Neural cell (in vitro differentiated cells): ENCODE data around the gene CHTF18. TPM values are rescaled to one million over a fixed set of nuclear protein-coding genes. Genes with fewer than 3 reads are reported as not detected.

ENCODE experiments used
- H2AFZ ChIP-seq: fragments of 200-600, 300-800 bp; sonication (generic), shearing (Covaris generic); 2 replicates; pipeline ENCODE4 v1.6.0; 2014; ENCODE audit warnings: low read depth, mild to moderate bottlenecking, antibody characterized with exemption, low read length, moderate library complexity
- H3F3A ChIP-seq: fragments of 200-600 bp; shearing (Covaris generic); 2 replicates; pipeline ENCODE4 v1.6.1; 2016; ENCODE audit warnings: mild to moderate bottlenecking, moderate library complexity, mixed read lengths, antibody characterized with exemption, low read length; ENCODE audit not compliant: insufficient read depth, poor library complexity, severe bottlenecking
- H3K27ac ChIP-seq: fragments of 200-600, 300-800 bp; sonication (generic), shearing (Covaris generic); 2 replicates; pipeline ENCODE4 v1.5.1; 2014; ENCODE audit warnings: mild to moderate bottlenecking, low read length, moderate library complexity
- H3K27me3 ChIP-seq: fragments of 300-800, 200-600 bp; sonication (generic), shearing (Covaris generic); 2 replicates; pipeline ENCODE4 v1.6.0; 2014; ENCODE audit warnings: mild to moderate bottlenecking, low read depth, low read length, moderate library complexity; ENCODE audit not compliant: insufficient read depth
- H3K36me3 ChIP-seq: fragments of 300-800, 200-600 bp; sonication (generic), shearing (Covaris generic); 2 replicates; pipeline ENCODE4 v1.5.1; 2014; ENCODE audit warnings: mild to moderate bottlenecking, antibody characterized with exemption, low read length, moderate library complexity; ENCODE audit not compliant: insufficient read depth
- H3K4me2 ChIP-seq: fragments of 300-800, 200-600 bp; sonication (generic), shearing (Covaris generic); 2 replicates; pipeline ENCODE4 v1.6.0; 2014; ENCODE audit warnings: mild to moderate bottlenecking, low read length
- H3K4me3 ChIP-seq: fragments of 300-800, 200-600 bp; sonication (generic), shearing (Covaris generic); 2 replicates; pipeline ENCODE4 v1.5.1; 2014; ENCODE audit warnings: mild to moderate bottlenecking, low read length, moderate library complexity
- H3K79me2 ChIP-seq: fragments of 200-600 bp; shearing (Covaris generic); replicated peaks from 2 replicates; pipeline ENCODE4 v1.6.0; 2014; ENCODE audit warnings: mild to moderate bottlenecking, low read length, moderate library complexity; ENCODE audit not compliant: insufficient read depth
- H3K9ac ChIP-seq: fragments of 300-800, 200-600 bp; sonication (generic), shearing (Covaris generic); 2 replicates; pipeline ENCODE4 v1.6.1; 2016; ENCODE audit warnings: mild to moderate bottlenecking, low read length, mixed read lengths
- H3K9me2 ChIP-seq: fragments of 200-600 bp; shearing (Covaris generic); 2 replicates; pipeline ENCODE4 v1.6.1; 2016; ENCODE audit warnings: mild to moderate bottlenecking, low read length, mixed read lengths; ENCODE audit not compliant: insufficient read depth
- H3K9me3 ChIP-seq: fragments of 200-600, 300-800 bp; sonication (generic), shearing (Covaris generic); 2 replicates; pipeline ENCODE4 v1.6.1; 2016; ENCODE audit warnings: mild to moderate bottlenecking, mixed run types, low read length, moderate library complexity, mixed read lengths
- H4K20me1 ChIP-seq: fragments of 200-600 bp; shearing (Covaris generic); 2 replicates; pipeline ENCODE4 v1.6.1; 2016; ENCODE audit warnings: mild to moderate bottlenecking, mixed run types; ENCODE audit not compliant: insufficient read depth
- EP300 ChIP-seq: fragments of 450-650 bp; conservative IDR thresholded peaks from 2 replicates; pipeline ENCODE4 v1.6.1; 2014; ENCODE audit warnings: antibody characterized with exemption, mild to moderate bottlenecking, moderate library complexity; ENCODE audit not compliant: poor library complexity, severe bottlenecking
- EZH2 ChIP-seq: fragments of 200-600, 300-800 bp; shearing (Covaris generic), sonication (generic); IDR thresholded peaks from 2 replicates; pipeline ENCODE4 v1.6.1; 2014; ENCODE audit warnings: antibody characterized with exemption, low read length, borderline replicate concordance, mild to moderate bottlenecking; ENCODE audit not compliant: insufficient read depth, poor library complexity, severe bottlenecking
- MXI1 ChIP-seq: fragments of 450-650 bp; conservative IDR thresholded peaks from 2 replicates; pipeline ENCODE4 v1.6.1; 2014; ENCODE audit warnings: antibody characterized with exemption, mild to moderate bottlenecking; ENCODE audit not compliant: poor library complexity, severe bottlenecking
- POLR2AphosphoS5 ChIP-seq: IDR thresholded peaks from 2 replicates; pipeline ENCODE4 v1.6.1; 2012
- RAD21 ChIP-seq: fragments of 450-650 bp; conservative IDR thresholded peaks from 2 replicates; pipeline ENCODE4 v1.6.1; 2014; ENCODE audit warnings: antibody characterized with exemption, mild to moderate bottlenecking, moderate library complexity
- SMC3 ChIP-seq: fragments of 450-650 bp; conservative IDR thresholded peaks from 2 replicates; pipeline ENCODE4 v1.6.1; 2014; ENCODE audit warnings: antibody characterized with exemption, mild to moderate bottlenecking, moderate library complexity; ENCODE audit not compliant: poor library complexity
- TAF1 ChIP-seq: IDR thresholded peaks from 2 replicates; pipeline ENCODE4 v1.6.1; 2012; ENCODE audit warnings: low read depth
- polyA plus RNA-seq: library from polyadenylated mRNA; depleted of rRNA; stranded (reverse); fragments of >200 nt; gene quantifications from 2 replicates; pipeline ENCODE4 v1.2.3, GENCODE V29; 2014
- TF ChIP-seq, protein P1 (sequence below): fragments of 450-650 bp; IDR thresholded peaks from 2 replicates; pipeline ENCODE4 v1.5.1; 2014; ENCODE audit warnings: antibody characterized with exemption, mild to moderate bottlenecking, moderate library complexity; ENCODE audit not compliant: poor library complexity, severe bottlenecking
- TF ChIP-seq, protein P2 (sequence below): IDR thresholded peaks from 2 replicates; pipeline ENCODE4 v1.6.1; 2012; ENCODE audit warnings: borderline replicate concordance

Gene CHTF18
- polyA plus RNA-seq, 1 donor from 2014 or later, result 31.2 TPM

DNA sequence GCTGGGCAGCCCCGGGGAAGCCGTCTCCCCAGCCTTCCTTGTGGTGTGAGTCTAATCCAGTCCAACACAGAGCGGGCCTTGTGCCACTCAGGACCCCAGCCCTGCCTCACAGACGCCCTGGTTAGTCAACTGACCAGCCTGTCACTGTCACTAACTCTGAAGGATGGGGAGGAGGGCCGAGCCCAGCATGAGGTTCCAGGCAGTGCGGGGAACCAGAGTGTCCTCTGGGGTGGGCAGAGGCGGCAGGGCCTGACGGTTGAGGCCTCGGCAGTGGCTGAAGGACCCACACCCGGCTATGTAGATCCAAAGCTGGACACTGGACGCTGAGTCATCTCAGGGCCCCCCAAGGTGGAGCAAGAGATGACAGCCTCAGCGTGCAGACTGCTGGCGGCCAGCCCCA is 8.9 kb upstream of the CHTF18 start:
- Histone ChIP-seq H3K79me2 (no peaks in the 10 kb centered on the region), H3K27me3 (no peaks in the 10 kb centered on the region), H3F3A (no peaks in the 10 kb centered on the region), H2AFZ (no peak overlapping the region), H3K9me3 (no peaks in the 10 kb centered on the region), H4K20me1 (no peaks in the 10 kb centered on the region), H3K9ac (no peak overlapping the region), H3K27ac (no peak overlapping the region), H3K36me3 (no peaks in the 10 kb centered on the region), H3K9me2 (no peaks in the 10 kb centered on the region), H3K4me3 (no peak overlapping the region), H3K4me2 (no peak overlapping the region)
- TF ChIP-seq EZH2, result no peak
- no peak for TF ChIP-seq POLR2AphosphoS5
- no peak for TF ChIP-seq EP300
- no peak for TF ChIP-seq MXI1
- no peak for TF ChIP-seq SMC3
- TF ChIP-seq, protein P1, sequence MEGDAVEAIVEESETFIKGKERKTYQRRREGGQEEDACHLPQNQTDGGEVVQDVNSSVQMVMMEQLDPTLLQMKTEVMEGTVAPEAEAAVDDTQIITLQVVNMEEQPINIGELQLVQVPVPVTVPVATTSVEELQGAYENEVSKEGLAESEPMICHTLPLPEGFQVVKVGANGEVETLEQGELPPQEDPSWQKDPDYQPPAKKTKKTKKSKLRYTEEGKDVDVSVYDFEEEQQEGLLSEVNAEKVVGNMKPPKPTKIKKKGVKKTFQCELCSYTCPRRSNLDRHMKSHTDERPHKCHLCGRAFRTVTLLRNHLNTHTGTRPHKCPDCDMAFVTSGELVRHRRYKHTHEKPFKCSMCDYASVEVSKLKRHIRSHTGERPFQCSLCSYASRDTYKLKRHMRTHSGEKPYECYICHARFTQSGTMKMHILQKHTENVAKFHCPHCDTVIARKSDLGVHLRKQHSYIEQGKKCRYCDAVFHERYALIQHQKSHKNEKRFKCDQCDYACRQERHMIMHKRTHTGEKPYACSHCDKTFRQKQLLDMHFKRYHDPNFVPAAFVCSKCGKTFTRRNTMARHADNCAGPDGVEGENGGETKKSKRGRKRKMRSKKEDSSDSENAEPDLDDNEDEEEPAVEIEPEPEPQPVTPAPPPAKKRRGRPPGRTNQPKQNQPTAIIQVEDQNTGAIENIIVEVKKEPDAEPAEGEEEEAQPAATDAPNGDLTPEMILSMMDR, result no peak
- no peak for TF ChIP-seq TAF1
- TF ChIP-seq, protein P2, sequence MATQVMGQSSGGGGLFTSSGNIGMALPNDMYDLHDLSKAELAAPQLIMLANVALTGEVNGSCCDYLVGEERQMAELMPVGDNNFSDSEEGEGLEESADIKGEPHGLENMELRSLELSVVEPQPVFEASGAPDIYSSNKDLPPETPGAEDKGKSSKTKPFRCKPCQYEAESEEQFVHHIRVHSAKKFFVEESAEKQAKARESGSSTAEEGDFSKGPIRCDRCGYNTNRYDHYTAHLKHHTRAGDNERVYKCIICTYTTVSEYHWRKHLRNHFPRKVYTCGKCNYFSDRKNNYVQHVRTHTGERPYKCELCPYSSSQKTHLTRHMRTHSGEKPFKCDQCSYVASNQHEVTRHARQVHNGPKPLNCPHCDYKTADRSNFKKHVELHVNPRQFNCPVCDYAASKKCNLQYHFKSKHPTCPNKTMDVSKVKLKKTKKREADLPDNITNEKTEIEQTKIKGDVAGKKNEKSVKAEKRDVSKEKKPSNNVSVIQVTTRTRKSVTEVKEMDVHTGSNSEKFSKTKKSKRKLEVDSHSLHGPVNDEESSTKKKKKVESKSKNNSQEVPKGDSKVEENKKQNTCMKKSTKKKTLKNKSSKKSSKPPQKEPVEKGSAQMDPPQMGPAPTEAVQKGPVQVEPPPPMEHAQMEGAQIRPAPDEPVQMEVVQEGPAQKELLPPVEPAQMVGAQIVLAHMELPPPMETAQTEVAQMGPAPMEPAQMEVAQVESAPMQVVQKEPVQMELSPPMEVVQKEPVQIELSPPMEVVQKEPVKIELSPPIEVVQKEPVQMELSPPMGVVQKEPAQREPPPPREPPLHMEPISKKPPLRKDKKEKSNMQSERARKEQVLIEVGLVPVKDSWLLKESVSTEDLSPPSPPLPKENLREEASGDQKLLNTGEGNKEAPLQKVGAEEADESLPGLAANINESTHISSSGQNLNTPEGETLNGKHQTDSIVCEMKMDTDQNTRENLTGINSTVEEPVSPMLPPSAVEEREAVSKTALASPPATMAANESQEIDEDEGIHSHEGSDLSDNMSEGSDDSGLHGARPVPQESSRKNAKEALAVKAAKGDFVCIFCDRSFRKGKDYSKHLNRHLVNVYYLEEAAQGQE, result no peak
- TF ChIP-seq RAD21, result no peak

DNA sequence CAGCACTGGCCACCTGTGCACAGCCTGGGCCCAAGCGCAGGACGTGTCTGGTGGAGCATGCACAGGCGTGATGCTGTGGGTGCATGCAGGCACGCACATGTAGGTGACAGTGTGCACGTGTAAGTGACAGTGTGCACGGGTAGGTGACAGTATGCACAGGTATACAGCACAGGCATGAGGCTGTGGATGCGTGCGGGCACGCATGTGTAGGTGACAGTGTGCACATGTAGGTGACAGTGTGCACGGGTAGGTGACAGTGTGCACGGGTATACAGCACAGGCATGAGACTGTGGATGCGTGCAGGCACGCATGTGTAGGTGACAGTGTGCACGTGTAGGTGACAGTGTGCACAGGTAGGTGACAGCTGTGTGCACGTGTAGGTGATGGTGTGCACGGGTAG is 8.1 kb upstream of the CHTF18 start:
- no peaks in the 10 kb centered on the region for H3K36me3 ChIP-seq
- no peaks in the 10 kb centered on the region for H3F3A ChIP-seq
- H3K27ac ChIP-seq, result no peak overlapping the region
- TF ChIP-seq, protein P2, result no peak
- TF ChIP-seq RAD21 (no peak), EP300 (no peak), EZH2 (no peak), MXI1 (no peak), POLR2AphosphoS5 (no peak), TAF1 (no peak), SMC3 (no peak)
- no peaks in the 10 kb centered on the region for H3K27me3 ChIP-seq
- no peak overlapping the region for H3K4me2 ChIP-seq
- H3K9me2 ChIP-seq, result no peaks in the 10 kb centered on the region
- no peaks in the 10 kb centered on the region for H3K9me3 ChIP-seq
- no peaks in the 10 kb centered on the region for H3K79me2 ChIP-seq
- H2AFZ ChIP-seq, result no peak overlapping the region
- no peak overlapping the region for H3K9ac ChIP-seq
- H4K20me1 ChIP-seq, result no peaks in the 10 kb centered on the region
- H3K4me3 ChIP-seq, result no peak overlapping the region
